ENCODE measurements around the gene CUX1. TPM values are rescaled to one million over a fixed set of nuclear protein-coding genes. Genes with fewer than 3 reads are reported as not detected.

The CUX1 gene
- total and polyA plus RNA-seq, 10 of the 15 experiments (the other 5 are each of a cell fraction or from before 2014, with no cell fraction given): 6.1 to 48.6 (median 25.9) TPM

DNA sequence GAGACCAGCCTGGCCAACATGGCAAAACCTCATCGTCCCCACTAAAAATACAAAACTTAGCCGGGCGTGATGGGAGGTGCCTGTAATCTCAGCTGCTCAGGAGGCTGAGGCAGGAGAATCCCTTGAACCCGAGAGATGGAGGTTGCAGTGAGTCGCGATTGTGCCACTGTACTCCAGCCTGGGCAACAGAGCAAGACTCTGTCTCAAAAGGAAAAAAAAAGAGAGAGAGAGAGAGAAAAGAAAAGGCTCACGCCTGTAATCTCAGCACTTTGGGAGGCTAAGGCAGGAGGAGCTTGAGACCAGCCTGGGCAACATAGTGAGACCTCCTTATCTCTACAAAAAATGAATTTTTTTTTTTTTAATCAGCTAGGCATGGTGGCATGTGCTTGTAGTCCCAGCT, 157.6 kb downstream of the CUX1 start:
- no peak for FAIRE-seq
- Histone ChIP-seq H3K27me3 (replicated peaks in 1 of 2; ENCODE audit: control insufficient read depth in 2 of 2, insufficient read depth in 2 of 2, low read length in 1 of 2) (no peaks in the 10 kb centered on the region), H4K20me1 (ENCODE audit: control insufficient read depth, insufficient read depth) (no peaks in the 10 kb centered on the region), H3K4me1 (ENCODE audit: control insufficient read depth, insufficient read depth, low read length) (peaks cover 11% of the 10 kb centered on the region; the same call in 1 of the 2 replicates), H2AFZ (ENCODE audit: control insufficient read depth, low read depth, low read length) (no peak overlapping the region), H3K9ac (ENCODE audit: control insufficient read depth, insufficient read depth, low read length) (no peak overlapping the region), H3K79me2 (ENCODE audit: control insufficient read depth, insufficient read depth, low read length) (no peaks in the 10 kb centered on the region; the same call in 1 of the 2 replicates), H3K9me3 (replicated peaks; ENCODE audit: control insufficient read depth, insufficient read depth, low read length) (no peaks in the 10 kb centered on the region), H3K27ac (ENCODE audit: control insufficient read depth, insufficient read depth) (no peak overlapping the region), H3K4me3 (no peak overlapping the region), H3K36me3 (ENCODE audit: control insufficient read depth in 2 of 2, insufficient read depth in 2 of 2, low read length in 1 of 2) (peaks cover 0 to 4% of the 10 kb centered on the region in 2 experiments; a peak in 2 of 4 replicates), H3K4me2 (ENCODE audit: control insufficient read depth, insufficient read depth) (no peak overlapping the region)
- ChIA-PET RAD21 (ENCODE audit: unreplicated experiment) (interaction anchor here (0.7 to 2.1 kb wide), 4 partner anchors 13 to 146 kb away, joined by 3 to 8 read pairs (median 6); no protein-coding TSS in a partner anchor), SMC1A (ENCODE audit: uncharacterized antibody, unreplicated experiment) (interaction anchor here (0.7 to 4.5 kb wide), 7 partner anchors 10 to 21 kb away, joined by 3 to 29 read pairs (median 3); no protein-coding TSS in a partner anchor), POLR2A (interaction anchor here (1.7 kb wide), 1 partner anchor 14 kb away, joined by 5 read pairs; no protein-coding TSS in a partner anchor), CTCF (interaction anchor here (1.2 to 2.2 kb wide), 2 partner anchors 11 to 14 kb away, joined by 3 to 6 read pairs; no protein-coding TSS in a partner anchor)
- no peak for TF ChIP-seq SREBF2 (IDR thresholded peaks at IDR 0.05; ENCODE audit: low read length)
- TF ChIP-seq TCF3 (IDR thresholded peaks at IDR 0.05; ENCODE audit: borderline replicate concordance, insufficient read depth, low read depth, low read length): no peak
- no peak for TF ChIP-seq CEBPB (IDR thresholded peaks at IDR 0.05; ENCODE audit: borderline replicate concordance in 1 of 2, low read depth in 2 of 2, low read length in 2 of 2)
- TF ChIP-seq, protein P1, sequence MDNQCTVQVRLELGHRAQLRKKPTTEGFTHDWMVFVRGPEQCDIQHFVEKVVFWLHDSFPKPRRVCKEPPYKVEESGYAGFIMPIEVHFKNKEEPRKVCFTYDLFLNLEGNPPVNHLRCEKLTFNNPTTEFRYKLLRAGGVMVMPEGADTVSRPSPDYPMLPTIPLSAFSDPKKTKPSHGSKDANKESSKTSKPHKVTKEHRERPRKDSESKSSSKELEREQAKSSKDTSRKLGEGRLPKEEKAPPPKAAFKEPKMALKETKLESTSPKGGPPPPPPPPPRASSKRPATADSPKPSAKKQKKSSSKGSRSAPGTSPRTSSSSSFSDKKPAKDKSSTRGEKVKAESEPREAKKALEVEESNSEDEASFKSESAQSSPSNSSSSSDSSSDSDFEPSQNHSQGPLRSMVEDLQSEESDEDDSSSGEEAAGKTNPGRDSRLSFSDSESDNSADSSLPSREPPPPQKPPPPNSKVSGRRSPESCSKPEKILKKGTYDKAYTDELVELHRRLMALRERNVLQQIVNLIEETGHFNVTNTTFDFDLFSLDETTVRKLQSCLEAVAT (IDR thresholded peaks at IDR 0.05): no peak
- TF ChIP-seq, protein P2, sequence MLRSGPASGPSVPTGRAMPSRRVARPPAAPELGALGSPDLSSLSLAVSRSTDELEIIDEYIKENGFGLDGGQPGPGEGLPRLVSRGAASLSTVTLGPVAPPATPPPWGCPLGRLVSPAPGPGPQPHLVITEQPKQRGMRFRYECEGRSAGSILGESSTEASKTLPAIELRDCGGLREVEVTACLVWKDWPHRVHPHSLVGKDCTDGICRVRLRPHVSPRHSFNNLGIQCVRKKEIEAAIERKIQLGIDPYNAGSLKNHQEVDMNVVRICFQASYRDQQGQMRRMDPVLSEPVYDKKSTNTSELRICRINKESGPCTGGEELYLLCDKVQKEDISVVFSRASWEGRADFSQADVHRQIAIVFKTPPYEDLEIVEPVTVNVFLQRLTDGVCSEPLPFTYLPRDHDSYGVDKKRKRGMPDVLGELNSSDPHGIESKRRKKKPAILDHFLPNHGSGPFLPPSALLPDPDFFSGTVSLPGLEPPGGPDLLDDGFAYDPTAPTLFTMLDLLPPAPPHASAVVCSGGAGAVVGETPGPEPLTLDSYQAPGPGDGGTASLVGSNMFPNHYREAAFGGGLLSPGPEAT (IDR thresholded peaks at IDR 0.05; ENCODE audit: low read depth): no peak
- TF ChIP-seq TBL1XR1 (IDR thresholded peaks at IDR 0.05; ENCODE audit: low read depth, low read length): no peak
- TF ChIP-seq NR2C1 (IDR thresholded peaks at IDR 0.05): no peak
- no peak for TF ChIP-seq HDGF (IDR thresholded peaks at IDR 0.05)
- whole genome bisulfite sequencing (ENCODE audit: insufficient coverage, insufficient replicate concordance, low lambda C conversion rate, missing lambda C conversion rate): 87% methylated on average over 7 of the region's 7 CpGs
- no TSS peak for BruUV-seq (replicated peaks)
- in situ Hi-C loops (cut with MboI) (no loop called here), intact Hi-C loops (cut with micrococcal nuclease; ENCODE audit: unreplicated experiment) (no loop called here)
- no peak for ATAC-seq
- DNase-seq (ENCODE audit: low read depth, low spot score): no peak
